MCF 10A (cell line): ENCODE measurements around the gene CENPV. TPM values are rescaled to one million over a fixed set of nuclear protein-coding genes. Genes with fewer than 3 reads are reported as not detected.

Experiments
- BruUV-seq: library from RNA; stranded (reverse); fragments of 400-500 nt; replicated peaks from 2 replicates; lab custom pipeline; 2021; lab: Mats Ljungman, UMichigan
- CTCF ChIA-PET: fragments of 300-600 bp; sonication (Branson Sonifier 250); formaldehyde crosslinking; extraction: SDS; loops from one replicate; lab custom pipeline; 2021; ENCODE audit warnings: antibody characterized with exemption, inconsistent platforms; lab: Yijun Ruan, JAX
- POLR2A ChIA-PET: fragments of 300-600, 350-650 bp; sonication (Branson Sonifier 250); formaldehyde crosslinking; extraction: SDS; loops from one replicate; lab custom pipeline; 2020; ENCODE audit warnings: antibody characterized with exemption, inconsistent platforms; lab: Yijun Ruan, JAX
- DNase-seq: peaks from one replicate; pipeline ENCODE4 v3.0.0-alpha.2; 2018; ENCODE audit not compliant: unreplicated experiment
- H3K27ac Mint-ChIP-seq: one replicate; pipeline ENCODE4 v1.8.0; 2022; ENCODE audit warnings: mild to moderate bottlenecking, low read depth, mixed read lengths; ENCODE audit not compliant: unreplicated experiment
- H3K27me3 Mint-ChIP-seq: one replicate; pipeline ENCODE4 v1.8.0; 2022; ENCODE audit warnings: mixed read lengths; ENCODE audit not compliant: insufficient read depth, unreplicated experiment
- H3K36me3 Mint-ChIP-seq: one replicate; pipeline ENCODE4 v1.8.0; 2022; ENCODE audit warnings: mild to moderate bottlenecking, moderate library complexity, mixed read lengths; ENCODE audit not compliant: insufficient read depth, unreplicated experiment
- H3K4me1 Mint-ChIP-seq: one replicate; pipeline ENCODE4 v1.8.0; 2022; ENCODE audit warnings: mixed read lengths; ENCODE audit not compliant: insufficient read depth, unreplicated experiment
- H3K4me3 Mint-ChIP-seq: one replicate; pipeline ENCODE4 v1.8.0; 2022; ENCODE audit warnings: mild to moderate bottlenecking, moderate library complexity, mixed read lengths; ENCODE audit not compliant: unreplicated experiment
- H3K9me3 Mint-ChIP-seq: one replicate; pipeline ENCODE4 v1.8.0; 2022; ENCODE audit warnings: mixed read lengths; ENCODE audit not compliant: unreplicated experiment
- intact Hi-C: fragments of 100-400 bp; cut with micrococcal nuclease; formaldehyde crosslinking; loops from 2 replicates; pipeline ENCODE4 v1.14.1; 2022
- total RNA-seq: library from RNA; stranded (reverse); gene quantifications from 2 replicates; pipeline ENCODE4 v1.2.3, GENCODE V29; 2022
- TF ChIP-seq, protein P1 (sequence below): fragments of 200-600 bp; IDR thresholded peaks from one replicate; pipeline ENCODE4 v1.8.0; 2022; ENCODE audit warnings: antibody characterized with exemption, mild to moderate bottlenecking; ENCODE audit not compliant: unreplicated experiment

Gene CENPV
- total RNA-seq, 1 experiment from 2014 or later: 22.4 TPM

DNA sequence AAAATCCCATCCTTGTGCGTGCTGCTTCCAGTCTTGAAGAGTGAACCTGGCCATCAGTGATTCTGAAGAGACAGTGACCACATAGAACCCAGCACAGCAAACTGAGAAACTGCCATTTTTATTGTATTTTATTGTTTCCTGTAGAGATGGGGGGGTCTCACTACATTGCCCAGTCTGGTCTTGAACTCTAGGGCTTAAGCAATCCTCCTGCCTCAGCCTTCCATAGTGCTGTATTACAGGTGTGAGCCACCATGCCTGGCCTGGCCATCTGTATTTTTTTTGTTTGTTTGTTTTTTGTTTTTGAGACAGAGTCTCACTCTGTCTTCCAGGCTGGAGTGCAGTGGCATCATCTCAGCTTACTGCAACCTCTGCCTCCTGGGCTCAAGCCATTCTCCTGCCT, 13.9 kb downstream of the CENPV start:
- Mint-ChIP-seq H3K9me3 (no peaks in the 10 kb centered on the region), H3K27me3 (no peaks in the 10 kb centered on the region), H3K27ac (no peak overlapping the region), H3K4me3 (no peak overlapping the region), H3K4me1 (no peaks in the 10 kb centered on the region), H3K36me3 (no peaks in the 10 kb centered on the region)
- intact Hi-C loops: no loop called here
- CTCF ChIA-PET: interaction anchor here (0.7 kb wide), 1 partner anchor 114 kb away, joined by 3 read pairs; no protein-coding TSS in a partner anchor
- no peak for DNase-seq
- POLR2A ChIA-PET: no interaction called here
- TF ChIP-seq, protein P1, sequence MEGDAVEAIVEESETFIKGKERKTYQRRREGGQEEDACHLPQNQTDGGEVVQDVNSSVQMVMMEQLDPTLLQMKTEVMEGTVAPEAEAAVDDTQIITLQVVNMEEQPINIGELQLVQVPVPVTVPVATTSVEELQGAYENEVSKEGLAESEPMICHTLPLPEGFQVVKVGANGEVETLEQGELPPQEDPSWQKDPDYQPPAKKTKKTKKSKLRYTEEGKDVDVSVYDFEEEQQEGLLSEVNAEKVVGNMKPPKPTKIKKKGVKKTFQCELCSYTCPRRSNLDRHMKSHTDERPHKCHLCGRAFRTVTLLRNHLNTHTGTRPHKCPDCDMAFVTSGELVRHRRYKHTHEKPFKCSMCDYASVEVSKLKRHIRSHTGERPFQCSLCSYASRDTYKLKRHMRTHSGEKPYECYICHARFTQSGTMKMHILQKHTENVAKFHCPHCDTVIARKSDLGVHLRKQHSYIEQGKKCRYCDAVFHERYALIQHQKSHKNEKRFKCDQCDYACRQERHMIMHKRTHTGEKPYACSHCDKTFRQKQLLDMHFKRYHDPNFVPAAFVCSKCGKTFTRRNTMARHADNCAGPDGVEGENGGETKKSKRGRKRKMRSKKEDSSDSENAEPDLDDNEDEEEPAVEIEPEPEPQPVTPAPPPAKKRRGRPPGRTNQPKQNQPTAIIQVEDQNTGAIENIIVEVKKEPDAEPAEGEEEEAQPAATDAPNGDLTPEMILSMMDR: no peak
- no TSS peak for BruUV-seq

GRCh38 chr17:16338391-16338790, 14.9 kb downstream of the CENPV start:
- no peak overlapping the region for H3K4me3 Mint-ChIP-seq
- TF ChIP-seq, protein P1: no peak
- BruUV-seq: no TSS peak
- intact Hi-C loops: no loop called here
- ChIA-PET POLR2A (no interaction called here), CTCF (interaction anchor here (0.8 to 1.7 kb wide), 2 partner anchors 25 to 46 kb away, joined by 3 to 6 read pairs; no protein-coding TSS in a partner anchor)
- no peaks in the 10 kb centered on the region for H3K27me3 Mint-ChIP-seq
- no peaks in the 10 kb centered on the region for H3K4me1 Mint-ChIP-seq
- no peaks in the 10 kb centered on the region for H3K36me3 Mint-ChIP-seq
- DNase-seq: no peak
- H3K27ac Mint-ChIP-seq: no peak overlapping the region
- H3K9me3 Mint-ChIP-seq: no peaks in the 10 kb centered on the region

GRCh38 chr17:16329519-16330271, 23.6 kb downstream of the CENPV start:
- ChIA-PET CTCF (interaction anchor here (0.7 kb wide), 1 partner anchor 14 kb away, joined by 4 read pairs; no protein-coding TSS in a partner anchor), POLR2A (no interaction called here)
- intact Hi-C loops: no loop called here

GRCh38 chr17:16328997-16329396, 24.3 kb downstream of the CENPV start:
- H3K4me1 Mint-ChIP-seq: peaks cover 12% of the 10 kb centered on the region
- TF ChIP-seq, protein P1: peak; percentile 18
- intact Hi-C loops: no loop called here
- DNase-seq: peak; percentile 4
- no peaks in the 10 kb centered on the region for H3K27me3 Mint-ChIP-seq
- no TSS peak for BruUV-seq
- ChIA-PET POLR2A (no interaction called here), CTCF (no interaction called here)
- H3K36me3 Mint-ChIP-seq: peaks cover 19% of the 10 kb centered on the region
- no peak overlapping the region for H3K27ac Mint-ChIP-seq
- H3K9me3 Mint-ChIP-seq: no peaks in the 10 kb centered on the region
- peak overlapping the region; percentile 24 for H3K4me3 Mint-ChIP-seq

More at GRCh38 chr17:16329519-16330271, 23.6 kb downstream of the CENPV start:
- Mint-ChIP-seq H3K27me3 (no peaks in the 10 kb centered on the region), H3K36me3 (peaks cover 19% of the 10 kb centered on the region), H3K4me3 (peak overlapping the region; percentile 24), H3K27ac (no peak overlapping the region), H3K4me1 (peaks cover 12% of the 10 kb centered on the region), H3K9me3 (no peaks in the 10 kb centered on the region)
- peak; percentile 80 for DNase-seq
- BruUV-seq: no TSS peak
- TF ChIP-seq, protein P1: no peak
